Dendritic cell treated with granulocyte-macrophage colony-stimulating factor and Interleukin-4, amounts not matched to agents 40 ng/mL and 50 ng/mL, for 4 days (primary cell): ENCODE results near the gene QRICH2.
"Not testable (repeated sequence)": the region's sequence is repeated elsewhere in the genome, so short reads cannot be mapped to it uniquely, and the experiment has no call there.

ENCODE experiments used
- H3K27ac Mint-ChIP-seq: one replicate; pipeline ENCODE4 v1.8.0; 2022; ENCODE audit warnings: mild to moderate bottlenecking, mixed read lengths
- H3K27me3 Mint-ChIP-seq: one replicate; pipeline ENCODE4 v1.8.0; 2022; ENCODE audit warnings: mild to moderate bottlenecking, mixed read lengths
- H3K36me3 Mint-ChIP-seq: one replicate; pipeline ENCODE4 v1.8.0; 2022; ENCODE audit warnings: low read depth, mixed read lengths
- H3K4me1 Mint-ChIP-seq: one replicate; pipeline ENCODE4 v1.8.0; 2022; ENCODE audit warnings: low read depth, mixed read lengths
- H3K4me3 Mint-ChIP-seq: one replicate; pipeline ENCODE4 v1.8.0; 2022; ENCODE audit warnings: mild to moderate bottlenecking, moderate library complexity, mixed read lengths
- H3K9me3 Mint-ChIP-seq: one replicate; pipeline ENCODE4 v1.8.0; 2022; ENCODE audit warnings: mixed read lengths
- intact Hi-C: fragments of 100-400 bp; cut with micrococcal nuclease; formaldehyde crosslinking; loops from one replicate; pipeline ENCODE4 v1.15.0; 2022

Gene QRICH2

GRCh38 chr17:76307966-76308338 lies at the start of gene QRICH2:
Gene QRICH2, minus strand, starts transcription at chr17:76308276. Its CDS starts 278 bp downstream, at chr17:76307998.
- Mint-ChIP-seq H3K4me3 (no peak within 1 kb of the TSS), H3K27ac (no peak within 1 kb of the TSS), H3K9me3 (no peaks in the 10 kb centered on the region), H3K4me1 (no peaks in the 10 kb centered on the region), H3K36me3 (peaks cover 55% of the 10 kb centered on the region), H3K27me3 (peaks cover 1% of the 10 kb centered on the region)
- intact Hi-C loops: no loop called here

GRCh38 chr17:76357597-76358158 lies 49.6 kb upstream of the QRICH2 start:
- peaks cover 18% of the 10 kb centered on the region for H3K36me3 Mint-ChIP-seq
- peaks cover 15% of the 10 kb centered on the region for H3K4me1 Mint-ChIP-seq
- H3K9me3 Mint-ChIP-seq: no peaks in the 10 kb centered on the region
- no peak overlapping the region for H3K4me3 Mint-ChIP-seq
- peaks cover 29% of the 10 kb centered on the region for H3K27me3 Mint-ChIP-seq
- no peak overlapping the region for H3K27ac Mint-ChIP-seq
- intact Hi-C loops: no loop called here

- H3K36me3 Mint-ChIP-seq: peaks cover 18% of the 10 kb centered on the region
- no peak overlapping the region for H3K27ac Mint-ChIP-seq
- intact Hi-C loops: no loop called here
- H3K9me3 Mint-ChIP-seq: no peaks in the 10 kb centered on the region
- peaks cover 20% of the 10 kb centered on the region for H3K4me1 Mint-ChIP-seq
- H3K4me3 Mint-ChIP-seq: no peak overlapping the region
- peaks cover 24% of the 10 kb centered on the region for H3K27me3 Mint-ChIP-seq
Measured at GRCh38 chr17:76356803-76357456, 48.9 kb upstream of the QRICH2 start.

- Mint-ChIP-seq H3K4me3 (peak overlapping the region; percentile 20), H3K4me1 (peaks cover 26% of the 10 kb centered on the region), H3K36me3 (peaks cover 23% of the 10 kb centered on the region), H3K27me3 (peaks cover 13% of the 10 kb centered on the region), H3K27ac (peak overlapping the region; percentile 99), H3K9me3 (no peaks in the 10 kb centered on the region)
- intact Hi-C loops: loop anchor here (2.0 kb wide), 1 partner anchor 30 kb away; the partner anchor contains the start of gene SPHK1
Measured at GRCh38 chr17:76354747-76355310, 46.8 kb upstream of the QRICH2 start.

GRCh38 chr17:76354317-76354729 lies 46.2 kb upstream of the QRICH2 start:
- Mint-ChIP-seq H3K4me1 (peaks cover 26% of the 10 kb centered on the region), H3K27ac (peak overlapping the region; percentile 99), H3K36me3 (peaks cover 23% of the 10 kb centered on the region), H3K4me3 (peak overlapping the region; percentile 86), H3K9me3 (no peaks in the 10 kb centered on the region), H3K27me3 (peaks cover 11% of the 10 kb centered on the region)
- intact Hi-C loops: loop anchor here (2.0 kb wide), 1 partner anchor 30 kb away; the partner anchor contains the start of gene SPHK1

- intact Hi-C loops: loop anchor here (2.0 kb wide), 1 partner anchor 31 kb away; the partner anchor contains the start of gene SPHK1
- Mint-ChIP-seq H3K27me3 (peaks cover 11% of the 10 kb centered on the region), H3K36me3 (peaks cover 23% of the 10 kb centered on the region), H3K4me1 (peaks cover 26% of the 10 kb centered on the region), H3K9me3 (no peaks in the 10 kb centered on the region), H3K4me3 (peak within 1 kb of the TSS; percentile 86), H3K27ac (peak within 1 kb of the TSS; percentile 99)
Measured at GRCh38 chr17:76353599-76354316, 45.7 kb upstream of the QRICH2 start, which contains the start of gene PRPSAP1. Gene PRPSAP1, minus strand, starts transcription at chr17:76353916. Its CDS starts 213 bp downstream, at chr17:76353703.

- H3K9me3 Mint-ChIP-seq: no peaks in the 10 kb centered on the region
- peaks cover 10% of the 10 kb centered on the region for H3K27me3 Mint-ChIP-seq
- peak overlapping the region; percentile 99 for H3K27ac Mint-ChIP-seq
- peak overlapping the region; percentile 86 for H3K4me3 Mint-ChIP-seq
- intact Hi-C loops: no loop called here
- H3K36me3 Mint-ChIP-seq: peaks cover 23% of the 10 kb centered on the region
- peaks cover 26% of the 10 kb centered on the region for H3K4me1 Mint-ChIP-seq
Measured at GRCh38 chr17:76353004-76353598, 45.0 kb upstream of the QRICH2 start.

GRCh38 chr17:76351526-76352071 lies 43.5 kb upstream of the QRICH2 start:
- Mint-ChIP-seq H3K9me3 (no peaks in the 10 kb centered on the region), H3K4me1 (peaks cover 26% of the 10 kb centered on the region), H3K4me3 (no peak overlapping the region), H3K27me3 (no peaks in the 10 kb centered on the region), H3K27ac (no peak overlapping the region), H3K36me3 (peaks cover 38% of the 10 kb centered on the region)
- intact Hi-C loops: no loop called here

GRCh38 chr17:76350463-76350862 lies 42.4 kb upstream of the QRICH2 start:
- Mint-ChIP-seq H3K4me3 (no peak overlapping the region), H3K27ac (no peak overlapping the region), H3K27me3 (no peaks in the 10 kb centered on the region), H3K4me1 (peaks cover 31% of the 10 kb centered on the region), H3K36me3 (peaks cover 49% of the 10 kb centered on the region), H3K9me3 (no peaks in the 10 kb centered on the region)
- intact Hi-C loops: no loop called here

GRCh38 chr17:76346936-76347335 lies 38.9 kb upstream of the QRICH2 start:
- intact Hi-C loops, H3K27me3 Mint-ChIP-seq, H3K4me3 Mint-ChIP-seq, H3K27ac Mint-ChIP-seq, H3K9me3 Mint-ChIP-seq: not testable (repeated sequence)
- H3K4me1 Mint-ChIP-seq: peaks cover 13% of the 10 kb centered on the region
- H3K36me3 Mint-ChIP-seq: peaks cover 63% of the 10 kb centered on the region

- peaks cover 73% of the 10 kb centered on the region for H3K36me3 Mint-ChIP-seq
- no peaks in the 10 kb centered on the region for H3K27me3 Mint-ChIP-seq
Measured at GRCh38 chr17:76345377-76345974, 37.4 kb upstream of the QRICH2 start.

GRCh38 chr17:76343106-76343505 lies 35.0 kb upstream of the QRICH2 start:
- no peak overlapping the region for H3K27ac Mint-ChIP-seq
- peaks cover 7% of the 10 kb centered on the region for H3K4me1 Mint-ChIP-seq
- no peaks in the 10 kb centered on the region for H3K27me3 Mint-ChIP-seq
- H3K9me3 Mint-ChIP-seq: no peaks in the 10 kb centered on the region
- H3K36me3 Mint-ChIP-seq: peaks cover 87% of the 10 kb centered on the region
- intact Hi-C loops: no loop called here
- H3K4me3 Mint-ChIP-seq: no peak overlapping the region

More at GRCh38 chr17:76345377-76345974, 37.4 kb upstream of the QRICH2 start:
- Mint-ChIP-seq H3K9me3 (no peaks in the 10 kb centered on the region), H3K4me1 (peaks cover 7% of the 10 kb centered on the region), H3K4me3 (no peak overlapping the region), H3K27ac (no peak overlapping the region)
- intact Hi-C loops: no loop called here

GRCh38 chr17:76341301-76341700 lies 33.2 kb upstream of the QRICH2 start:
- Mint-ChIP-seq H3K9me3 (no peaks in the 10 kb centered on the region), H3K4me3 (no peak overlapping the region), H3K27ac (no peak overlapping the region), H3K27me3 (no peaks in the 10 kb centered on the region), H3K4me1 (peaks cover 7% of the 10 kb centered on the region), H3K36me3 (peaks cover 69% of the 10 kb centered on the region)
- intact Hi-C loops: no loop called here
